HG02759 (cell line): ENCODE measurements around the gene MX2.
A peak's percentile ranks its signal among the peaks of the same experiment; 100 is the strongest.

ENCODE experiments used
- ATAC-seq: cut with Tn5 transposase; IDR thresholded peaks from one replicate; pipeline ENCODE4 v1.9.1; 2021; ENCODE audit warnings: mild to moderate bottlenecking, moderate library complexity; ENCODE audit not compliant: unreplicated experiment

MX2 gene

GRCh38 chr21:41363370-41364270 is 1.8 kb downstream of the MX2 start:
- no peak for ATAC-seq

DNA sequence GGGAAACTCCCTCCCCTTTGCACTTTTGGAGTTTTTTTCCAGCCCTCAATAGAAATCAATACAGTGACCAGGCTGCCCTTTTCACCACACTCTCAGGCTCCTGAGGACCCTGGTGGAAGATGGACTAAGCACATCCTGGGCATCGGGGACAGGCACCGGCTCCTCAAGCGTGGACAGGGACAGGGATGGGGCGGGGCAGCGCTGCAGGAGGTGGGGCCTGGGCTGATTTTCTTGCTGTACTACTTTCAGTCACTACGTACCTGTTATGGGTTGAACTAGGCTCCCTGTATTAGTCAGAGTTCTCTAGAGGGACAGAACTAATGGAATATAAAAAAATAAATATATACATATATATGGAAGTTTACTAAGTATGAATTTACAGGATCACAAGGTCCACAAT is 2.5 kb downstream of the MX2 start:
- no peak for ATAC-seq

GRCh38 chr21:41365377-41366107 is 3.7 kb downstream of the MX2 start:
- no peak for ATAC-seq

GRCh38 chr21:41366522-41367151 is 4.8 kb downstream of the MX2 start:
- ATAC-seq, result no peak

GRCh38 chr21:41367301-41367944 is 5.6 kb downstream of the MX2 start:
- ATAC-seq, result peak; percentile 17

DNA sequence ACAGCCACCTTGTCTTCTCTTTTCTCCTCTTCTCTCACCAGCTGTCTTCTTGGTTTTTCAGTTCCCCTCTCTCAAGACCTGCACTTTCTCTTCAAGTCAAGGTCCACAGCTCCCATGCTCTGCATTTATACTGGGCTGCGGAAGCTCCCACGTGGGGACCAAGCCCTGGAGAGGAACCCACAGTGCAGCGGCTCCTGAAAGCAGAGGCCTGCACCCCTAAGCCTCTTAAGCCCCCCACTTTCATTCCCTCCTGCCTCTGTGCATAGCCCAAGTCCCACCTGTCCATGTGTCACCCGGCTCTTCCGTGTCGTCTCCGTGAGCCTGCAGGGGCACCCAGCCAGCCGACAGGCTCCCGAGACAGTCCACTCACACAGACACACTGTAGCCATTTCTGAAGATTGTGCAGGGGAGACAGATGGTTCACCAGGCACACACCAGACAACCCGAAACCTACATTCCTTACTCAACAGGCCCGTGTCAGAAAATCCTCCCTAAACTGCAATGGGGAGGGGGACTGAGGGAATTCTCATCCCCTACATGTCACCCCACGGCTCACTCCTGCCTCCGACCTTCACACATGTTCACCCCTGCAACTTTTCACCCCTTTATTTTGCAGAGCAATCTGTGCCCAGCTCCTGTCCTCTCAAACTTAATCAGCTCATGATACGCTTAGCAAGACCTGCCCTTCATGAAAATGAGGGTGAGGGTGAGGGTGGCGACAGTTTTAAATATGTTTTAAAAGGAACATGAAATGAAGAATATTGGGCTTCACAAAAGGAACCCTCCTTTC is 6.3 kb downstream of the MX2 start:
- peak; percentile 64 for ATAC-seq

DNA sequence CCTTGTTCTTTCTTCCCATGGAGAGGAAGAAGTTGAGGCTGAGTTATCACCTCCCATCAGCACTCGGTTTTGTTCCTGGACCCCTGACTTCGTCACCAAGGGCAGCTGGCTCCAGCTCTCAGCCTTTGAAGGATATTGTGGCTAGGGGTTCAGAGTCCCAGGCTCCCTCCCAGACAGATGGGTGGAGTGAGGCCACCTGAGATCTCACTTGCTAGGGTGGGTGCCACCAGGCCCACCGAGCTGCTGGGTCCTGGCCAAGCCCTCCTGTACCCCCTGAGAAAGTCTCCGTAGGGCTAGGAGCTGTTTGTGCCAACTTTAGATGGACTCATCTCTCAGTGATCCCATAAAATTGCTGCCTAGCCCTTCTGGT is 6.9 kb downstream of the MX2 start:
- no peak for ATAC-seq

DNA sequence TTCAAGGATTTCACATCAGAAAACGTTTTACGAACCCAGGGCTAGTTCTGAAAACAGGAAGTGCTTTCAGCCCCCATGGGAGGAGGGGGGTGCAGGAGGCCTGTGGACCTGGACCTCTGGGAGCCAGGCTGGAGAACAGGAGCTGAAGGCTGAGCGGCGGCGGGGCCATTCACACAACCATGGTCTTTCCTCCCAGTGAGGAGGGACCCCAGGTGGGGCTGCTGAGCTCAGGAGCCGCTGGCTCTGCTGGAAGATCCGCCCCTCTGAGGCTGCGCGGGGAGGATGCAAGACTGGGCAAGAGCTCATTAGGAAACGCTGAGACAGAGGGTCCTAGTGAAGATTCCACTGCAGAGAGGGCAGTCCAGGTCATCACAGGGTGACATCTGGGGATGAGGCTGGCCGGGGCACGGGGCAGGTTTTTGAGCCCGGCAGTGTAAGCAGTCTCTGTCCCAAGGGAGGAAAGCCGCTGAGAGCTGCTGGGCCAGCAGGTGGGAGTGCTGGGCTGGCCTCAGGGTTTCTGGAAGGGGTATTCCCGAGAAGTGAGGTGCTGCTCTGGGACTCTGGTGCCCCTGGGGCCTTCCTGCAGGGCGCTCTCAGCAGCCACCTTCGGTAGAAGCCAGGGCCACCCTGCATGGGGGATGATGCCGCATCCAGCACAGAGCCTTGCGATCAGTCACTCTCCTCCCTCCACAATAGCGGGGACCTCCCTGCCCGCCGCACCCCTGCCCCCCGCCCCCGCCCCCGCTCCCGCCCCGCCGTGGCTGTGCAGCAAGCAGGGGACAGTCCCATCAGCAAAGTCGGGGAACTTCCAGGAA is 7.5 kb downstream of the MX2 start:
- peak; percentile 51 for ATAC-seq

DNA sequence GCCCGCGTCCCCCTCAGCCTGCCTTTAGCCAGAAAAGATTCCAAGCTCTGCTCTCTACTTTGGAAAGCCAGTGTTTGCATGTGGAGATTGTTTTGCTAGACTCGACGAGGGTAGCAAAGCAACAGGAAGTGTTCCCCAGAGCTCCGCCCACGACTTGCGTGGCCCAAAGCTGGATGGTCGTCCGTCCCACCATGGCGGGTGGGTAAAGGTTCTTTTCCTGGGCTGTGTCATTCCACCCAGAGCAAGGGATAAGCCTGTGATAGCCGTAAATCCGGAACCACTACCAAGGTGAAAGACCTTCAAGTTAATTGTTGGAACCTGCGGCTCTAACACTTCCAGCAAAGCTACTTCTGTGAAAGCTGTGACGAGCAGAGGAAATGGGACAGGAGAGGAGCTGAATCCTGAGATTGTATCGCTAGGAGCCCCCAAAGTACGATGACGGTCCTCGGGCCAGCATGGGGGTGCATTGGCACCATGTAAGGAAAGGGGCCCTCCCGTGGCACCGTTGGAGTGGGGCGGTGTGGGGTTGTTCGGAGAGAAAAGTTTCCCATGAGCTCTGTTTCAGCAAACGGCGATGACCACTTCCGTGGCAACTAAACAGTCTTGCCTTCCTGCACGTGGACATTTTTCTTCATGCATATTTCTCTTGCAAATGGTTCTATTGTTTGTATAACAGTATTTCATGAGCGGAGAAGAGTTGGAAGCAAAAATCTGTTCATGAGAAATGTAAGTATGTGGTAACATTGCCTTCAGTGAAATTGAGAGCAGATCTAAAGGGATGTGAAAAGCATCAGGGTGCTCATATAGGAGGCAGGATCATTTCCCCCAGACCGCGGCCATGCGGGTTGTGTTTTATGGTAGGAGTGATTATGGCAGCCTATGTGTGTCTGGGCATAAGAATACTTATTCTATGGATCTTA is 8.4 kb downstream of the MX2 start:
- no peak for ATAC-seq

DNA sequence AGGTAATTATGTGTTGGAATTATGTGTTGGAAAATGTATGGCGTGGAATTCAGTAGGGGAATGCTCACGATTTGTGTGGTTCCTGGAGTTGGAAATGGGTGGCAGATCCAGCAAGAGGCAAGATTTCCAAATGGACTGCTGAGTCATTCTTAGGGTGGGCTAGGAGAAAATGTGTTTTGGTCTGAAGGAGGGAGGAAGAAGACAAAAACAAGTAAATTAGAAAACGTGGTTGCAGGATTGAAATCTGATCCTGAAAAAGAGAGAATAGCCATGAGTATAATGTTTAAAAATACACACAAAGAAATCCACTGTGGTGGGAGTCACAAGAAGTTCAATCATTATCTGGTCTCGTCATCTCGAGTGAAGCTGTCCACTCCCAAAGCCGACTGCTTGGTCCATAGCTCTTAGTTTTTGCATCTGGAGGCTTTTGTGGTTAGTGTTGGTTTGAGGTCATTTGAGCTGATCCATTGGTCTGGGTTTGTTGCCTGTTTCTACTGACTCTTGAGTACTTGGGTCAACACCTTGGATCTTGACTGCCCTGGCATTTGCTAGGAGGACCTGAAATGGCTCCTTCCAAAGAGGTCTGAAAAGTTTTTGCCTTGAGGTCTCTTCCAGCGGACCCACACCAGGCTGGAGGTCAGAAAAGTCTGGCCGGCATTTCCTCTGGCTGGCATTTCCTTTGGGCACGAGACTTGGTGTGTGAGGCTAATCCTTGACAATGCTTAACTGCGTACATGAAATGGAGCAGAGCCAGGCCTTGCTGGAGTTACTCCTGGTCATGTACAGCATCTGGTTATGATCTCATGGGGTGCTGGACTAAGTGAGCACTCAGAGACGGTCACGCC is 9.2 kb downstream of the MX2 start:
- no peak for ATAC-seq

DNA sequence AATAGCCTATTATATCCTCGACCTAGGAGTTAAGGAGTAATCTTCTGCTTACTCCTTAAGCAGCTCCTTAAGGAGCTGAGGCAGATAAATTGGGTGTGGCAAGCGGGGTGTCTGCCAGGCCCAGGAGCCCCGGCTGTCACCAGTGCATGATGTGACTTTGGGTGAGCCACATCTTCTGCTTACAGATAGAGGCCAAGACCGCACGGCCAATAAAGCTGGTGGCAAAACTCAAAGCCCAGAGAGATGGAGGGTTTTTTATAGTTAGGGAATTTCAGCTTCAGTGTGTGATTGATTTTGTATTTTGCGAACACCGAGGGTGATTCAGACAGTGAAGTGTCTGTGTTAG is 9.8 kb downstream of the MX2 start:
- no peak for ATAC-seq

DNA sequence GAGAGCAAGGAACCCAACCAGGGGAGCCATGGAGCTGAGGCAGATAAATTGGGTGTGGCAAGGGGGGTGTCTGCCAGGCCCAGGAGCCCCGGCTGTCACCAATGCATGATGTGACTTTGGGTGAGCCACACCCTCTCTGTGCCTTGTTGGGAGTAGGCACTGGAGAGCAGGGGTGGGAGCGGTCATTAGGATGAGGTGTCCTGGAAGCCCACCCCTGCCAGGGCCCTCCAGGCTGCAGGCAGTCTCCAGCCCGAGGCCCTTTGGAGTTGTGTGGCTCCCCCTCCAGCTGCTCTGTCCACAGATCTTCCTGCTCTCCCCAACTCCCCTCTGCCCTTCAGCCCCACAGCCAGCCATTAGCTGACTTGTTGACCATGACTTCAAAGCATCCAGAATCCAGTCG is 11.4 kb downstream of the MX2 start:
- ATAC-seq, result no peak

DNA sequence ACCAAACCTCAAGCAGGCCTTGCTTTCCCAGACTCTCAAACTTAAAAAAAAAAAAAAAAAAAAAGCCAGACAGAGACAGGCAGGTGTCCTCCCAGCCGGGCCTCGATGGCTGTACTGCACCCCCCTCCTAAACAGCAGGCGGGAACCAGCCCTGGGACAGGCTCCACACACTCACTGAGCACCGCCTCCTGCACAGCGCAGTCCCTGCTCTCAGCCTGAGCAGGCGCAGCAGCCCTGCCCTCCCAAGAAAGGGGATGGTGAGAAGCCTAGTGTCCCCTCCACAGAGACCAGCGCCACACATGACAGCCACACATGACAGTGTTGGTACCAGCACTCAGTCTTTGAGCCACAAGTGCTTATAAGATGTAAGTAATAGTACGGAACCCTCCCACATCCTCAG is 11.9 kb downstream of the MX2 start:
- ATAC-seq, result no peak

- ATAC-seq, result no peak
Measured at GRCh38 chr21:41374177-41374712, 12.4 kb downstream of the MX2 start.

- no peak for ATAC-seq
Measured at GRCh38 chr21:41374867-41375533, 13.2 kb downstream of the MX2 start.

DNA sequence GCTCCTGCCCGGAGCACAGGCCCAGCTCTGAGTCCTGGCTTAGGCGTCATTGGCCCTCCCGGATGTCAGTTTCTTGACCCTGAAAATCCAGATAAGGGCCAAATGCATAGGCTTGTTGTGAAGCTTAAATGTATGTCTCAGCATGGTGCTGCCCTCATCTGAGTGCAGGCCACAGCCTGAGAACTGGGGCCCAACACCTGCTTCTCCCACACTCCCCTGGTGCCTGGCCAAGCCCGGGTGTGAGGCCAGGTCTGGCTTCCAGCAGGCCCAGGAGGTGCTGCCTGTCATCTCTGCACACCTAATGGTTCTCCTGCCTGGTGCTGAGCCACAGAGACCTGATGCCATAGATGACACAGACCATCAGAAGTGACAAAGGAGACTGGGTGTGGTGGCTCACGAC is 14.0 kb downstream of the MX2 start:
- ATAC-seq, result no peak

GRCh38 chr21:41377715-41378114 is 15.9 kb downstream of the MX2 start:
- no peak for ATAC-seq
